Adipose tissue (tissue), 3 donors: ENCODE results near the gene HMGN3. TPM values are rescaled to one million over a fixed set of nuclear protein-coding genes. Genes with fewer than 3 reads are reported as not detected.

Source experiments
- H3K27ac ChIP-seq: one replicate; pipeline ENCODE4 v1.5.1; 2013; ENCODE audit warnings: low read depth, low read length
- WGBS, 3 donors: extraction: QIAGEN DNeasy Blood & Tissue Kit; methylation state at CpG; one replicate each; pipeline ENCODE4 v1.1.7; 2013; 5-methylcytosine and 5-hydroxymethylcytosine counted together
- polyA plus RNA-seq, 3 donors: library from polyadenylated mRNA; stranded (reverse); fragments of 200-250 nt; gene quantifications; one replicate each; pipeline ENCODE4 v1.2.3, GENCODE V29; 2013
- donor health status: healthy with polysubstance abuse.
- donor health status: Bipolar disorder and iron deficiency.
- donor health status: healthy.

The HMGN3 gene
- polyA plus RNA-seq, 3 donors, result 51.7 to 146 (median 85.5) TPM

DNA sequence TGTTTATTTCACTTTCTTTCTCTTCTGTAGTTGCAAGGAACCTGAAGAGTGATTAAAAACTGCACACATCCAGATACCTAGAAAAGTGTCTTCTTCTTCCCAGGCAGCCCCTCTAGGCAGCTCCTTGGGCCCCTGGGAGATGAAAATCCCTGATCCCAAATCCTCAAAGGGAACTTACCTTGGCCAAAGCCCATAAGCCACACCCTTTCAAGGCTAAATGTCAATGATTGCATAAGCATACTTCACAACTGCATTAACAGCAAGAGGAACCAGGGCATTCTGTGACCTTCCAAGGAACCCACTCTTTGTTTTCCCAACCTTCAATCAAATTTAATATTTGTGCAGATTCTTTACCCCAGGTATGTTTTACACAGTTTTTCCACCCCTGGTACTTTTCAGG lies 4.4 kb upstream of the HMGN3 start:
- no peak overlapping the region for H3K27ac ChIP-seq

DNA sequence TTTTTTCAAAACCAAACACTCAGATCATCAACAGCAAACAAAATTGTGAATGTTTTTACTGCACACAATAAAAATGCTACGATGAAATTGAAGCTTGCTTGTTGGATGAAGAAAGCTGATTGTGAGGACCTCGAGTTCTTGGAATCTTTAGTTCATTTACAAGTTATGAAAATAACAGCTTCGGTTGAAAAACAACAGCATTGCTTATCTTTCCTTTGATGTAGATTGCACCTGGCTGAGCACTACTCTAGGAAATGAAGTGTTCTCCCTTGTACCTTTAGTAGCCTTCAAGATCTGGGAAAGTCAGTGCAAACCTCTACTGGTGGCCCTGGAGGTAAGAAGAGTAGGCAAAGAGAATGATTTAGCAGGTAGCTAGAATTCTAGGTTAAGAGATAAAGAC lies 2.2 kb upstream of the HMGN3 start:
- 58 to 89% (median 86%) methylated on average over 3 of the region's 3 CpGs for WGBS, 3 donors
- H3K27ac ChIP-seq, result no peak overlapping the region

DNA sequence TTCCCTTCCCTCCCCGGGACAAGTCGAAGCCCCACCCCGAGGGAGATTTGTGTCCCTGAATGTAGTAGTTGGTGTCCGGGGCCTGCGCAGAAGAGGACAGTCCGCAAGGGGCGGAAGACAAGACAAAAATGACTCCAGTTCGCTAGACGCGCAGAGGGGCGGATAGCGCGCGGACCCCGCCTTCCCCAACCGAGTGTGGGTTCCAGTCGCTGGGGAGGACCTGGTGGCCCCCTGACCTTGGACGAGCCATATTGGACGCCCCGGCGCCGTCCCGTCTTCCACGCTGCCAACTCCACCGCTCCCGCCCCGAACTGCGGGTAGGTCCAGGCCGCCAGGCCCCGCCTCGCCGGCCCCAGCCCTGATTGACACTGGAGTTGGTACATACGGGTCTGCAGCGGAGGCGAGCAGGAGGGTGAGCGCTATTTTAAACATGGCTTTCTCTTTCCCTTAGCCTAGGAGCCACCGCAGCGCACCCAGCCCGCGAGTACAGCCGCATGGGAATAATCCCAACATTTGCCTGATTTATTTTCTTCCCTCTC lies 802 bp downstream of the HMGN3 start:
- 0 to 1% (median 0%) methylated on average over 34 to 41 of the region's 41 CpGs for WGBS, 3 donors
- H3K27ac ChIP-seq, result no peak overlapping the region

DNA sequence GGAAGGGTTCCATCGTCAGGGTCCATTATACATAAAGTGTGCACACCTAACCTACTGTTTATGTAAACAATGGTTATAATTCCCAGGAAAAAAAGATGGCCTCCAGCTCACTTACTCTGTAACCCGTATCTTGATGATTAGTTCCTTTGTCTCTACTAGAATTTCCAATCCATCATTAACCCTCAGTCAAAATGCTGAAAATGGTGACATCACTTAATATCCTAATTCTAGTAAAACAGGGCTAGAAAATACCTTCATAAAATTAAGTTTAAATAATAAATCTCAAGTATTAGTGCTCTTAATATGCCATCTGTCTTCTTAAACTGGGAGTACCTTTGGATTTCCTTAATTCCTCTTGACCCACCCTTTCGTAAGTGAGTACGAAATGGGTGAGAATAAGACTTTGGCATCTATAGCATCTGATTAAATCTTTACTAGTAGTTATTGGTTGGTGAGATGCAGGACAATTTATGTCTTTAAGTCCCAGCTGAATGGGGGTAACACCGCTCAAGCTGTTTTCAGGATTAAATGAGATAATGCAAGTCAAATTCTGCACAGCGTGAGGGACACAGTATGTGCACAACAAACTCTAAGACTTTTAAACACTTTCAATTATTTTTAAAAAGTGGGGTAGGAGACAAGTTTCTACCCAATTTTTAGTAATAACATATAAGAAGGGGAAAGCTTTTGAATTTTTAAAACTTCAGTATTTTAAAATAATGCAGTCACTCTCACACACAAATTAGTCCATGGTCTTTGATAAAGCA lies 1.6 kb downstream of the HMGN3 start:
- WGBS, 3 donors, result 83 to 94% (median 93%) methylated on average over 6 of the region's 6 CpGs
- H3K27ac ChIP-seq, result no peak overlapping the region

DNA sequence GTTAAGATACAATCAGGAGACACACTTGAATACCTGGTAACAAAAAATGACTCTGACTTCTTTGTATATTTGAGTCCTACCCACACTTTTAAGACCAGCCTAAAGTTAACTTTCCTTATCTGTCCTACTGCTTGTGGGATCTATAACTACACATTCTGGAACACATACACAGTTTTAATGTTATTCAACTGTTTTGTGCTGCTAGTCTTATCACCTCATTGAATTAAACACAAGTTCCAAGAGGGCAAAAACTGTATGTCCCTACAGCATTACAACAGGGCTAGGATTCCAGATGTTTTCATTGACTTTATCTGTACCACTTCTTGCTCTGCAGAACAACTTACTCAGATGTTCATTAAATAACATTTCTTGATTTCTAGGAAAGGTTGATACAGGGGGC lies 2.8 kb downstream of the HMGN3 start:
- H3K27ac ChIP-seq, result no peak overlapping the region

DNA sequence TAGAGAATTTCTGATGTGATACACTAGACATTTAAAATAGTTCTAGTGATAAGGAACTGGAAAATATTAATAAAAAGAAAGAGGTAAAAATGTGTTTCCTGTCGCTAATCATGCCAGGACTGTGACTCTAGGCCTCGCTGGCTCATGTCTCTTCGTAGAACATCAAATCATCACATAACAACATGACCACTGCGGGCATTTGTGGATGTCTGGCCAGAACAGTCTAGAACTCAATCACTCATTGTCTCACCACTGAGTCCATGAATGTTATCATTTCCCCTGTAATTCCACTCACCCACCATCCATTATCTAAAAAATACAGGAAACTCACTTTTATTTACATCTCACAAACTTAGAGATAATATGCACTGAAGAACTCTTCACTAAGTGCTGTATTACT lies 3.4 kb downstream of the HMGN3 start:
- no peak overlapping the region for H3K27ac ChIP-seq

DNA sequence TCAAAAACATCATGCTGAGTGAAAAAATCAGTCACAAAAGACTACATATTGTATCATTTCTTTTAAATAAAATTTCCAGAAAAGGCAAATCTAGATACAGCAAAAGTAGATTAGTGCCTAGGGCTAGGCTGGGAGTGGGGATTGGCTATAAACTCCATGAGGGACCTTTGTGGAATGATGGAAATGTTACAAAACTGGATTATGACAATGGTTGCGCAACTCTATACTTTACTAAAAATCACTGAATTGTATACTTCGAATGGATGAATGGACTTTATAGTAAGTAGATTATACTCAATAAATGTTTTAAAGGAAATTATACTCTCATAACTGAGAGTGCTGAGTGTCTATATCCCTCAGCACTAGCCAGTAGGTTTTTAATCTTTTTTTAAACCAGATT lies 4.3 kb downstream of the HMGN3 start:
- WGBS, 3 donors, result 79 to 94% (median 90%) methylated on average over 2 of the region's 2 CpGs
- H3K27ac ChIP-seq, result no peak overlapping the region

More for the DNA sequence above, 3.4 kb downstream of the HMGN3 start:
- 86 to 94% (median 90%) methylated on average over 4 of the region's 4 CpGs for WGBS, 3 donors

DNA sequence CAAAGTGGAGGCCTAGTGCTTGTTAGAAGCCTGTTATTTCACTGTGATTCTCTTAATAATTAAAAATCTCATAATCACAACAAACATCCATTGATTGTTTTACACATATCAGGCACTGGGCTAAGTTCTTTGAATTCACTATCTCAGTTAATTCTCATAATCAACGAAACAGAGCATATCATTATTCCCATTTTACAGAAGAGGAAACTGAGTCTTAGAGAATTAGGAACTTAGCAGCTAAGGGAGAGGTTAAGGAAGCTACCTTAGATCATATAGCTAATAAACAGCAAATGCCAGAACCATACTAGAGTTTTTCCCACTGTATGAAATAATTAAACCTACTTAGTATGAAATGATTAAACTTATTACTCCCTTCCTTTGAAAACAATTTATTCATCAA lies 7.0 kb downstream of the HMGN3 start:
- WGBS, 3 donors, result 86 to 97% (median 96%) methylated on average over 1 of the region's 1 CpG
- no peak overlapping the region for H3K27ac ChIP-seq

DNA sequence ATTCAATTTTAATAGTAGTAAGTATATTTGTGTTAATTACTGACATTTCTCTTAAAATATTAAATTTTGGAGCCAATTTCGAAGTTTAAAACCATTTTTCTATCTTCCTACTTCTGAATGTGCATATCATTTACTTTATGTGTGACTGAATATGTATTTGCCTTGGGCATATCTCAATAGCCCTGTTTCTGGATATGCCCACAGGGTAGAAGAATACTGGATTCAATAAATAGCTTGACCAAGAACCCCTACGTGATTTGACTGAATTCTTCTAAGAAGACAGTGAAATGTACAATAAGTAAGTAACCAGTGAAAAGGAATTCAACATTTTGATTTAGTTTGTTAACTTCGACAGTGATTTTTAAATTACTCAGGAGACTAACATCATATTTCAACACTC lies 7.8 kb downstream of the HMGN3 start:
- no peak overlapping the region for H3K27ac ChIP-seq
- WGBS, 3 donors, result 81 to 89% (median 84%) methylated on average over 3 of the region's 3 CpGs

DNA sequence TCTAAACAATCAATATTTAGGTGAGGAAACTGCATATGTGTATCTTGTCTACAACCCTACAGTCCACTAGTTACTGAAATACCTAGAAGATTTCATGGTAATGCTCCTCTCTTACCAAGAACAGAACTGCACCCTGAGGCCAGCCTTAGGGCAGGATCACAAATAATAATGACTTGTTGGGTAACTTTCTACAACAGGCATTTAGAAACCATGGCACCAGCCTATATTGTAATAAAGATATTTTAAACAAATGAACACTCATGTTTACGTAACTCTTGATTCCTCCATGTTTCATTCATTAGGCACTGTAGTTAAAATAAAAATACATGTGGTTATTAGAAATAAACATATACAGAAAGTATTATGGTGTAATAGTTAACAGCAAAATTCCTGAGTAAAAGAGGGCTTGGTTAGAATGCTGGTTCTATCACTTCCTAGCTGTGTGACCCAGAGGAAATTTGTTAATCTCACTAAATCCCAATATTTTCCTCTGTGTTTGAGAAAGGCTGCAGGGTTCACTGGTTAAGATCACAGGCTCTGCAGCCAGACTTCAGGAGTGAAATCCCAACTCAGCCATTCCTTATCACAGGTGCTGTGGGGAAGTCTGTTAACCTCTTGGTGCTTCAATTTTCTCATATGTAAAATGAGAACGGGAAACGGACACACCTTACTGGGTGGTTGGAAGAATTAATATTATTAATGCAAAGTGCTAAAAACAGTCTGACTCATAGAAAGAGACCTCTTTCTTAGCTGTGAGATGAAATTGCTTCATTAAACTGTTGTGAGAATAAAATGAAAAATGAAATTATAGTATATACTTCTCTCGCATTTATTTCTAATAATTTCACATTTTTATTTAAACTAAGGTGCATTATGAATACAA lies 8.5 kb downstream of the HMGN3 start:
- 65 to 88% (median 84%) methylated on average over 4 of the region's 4 CpGs for WGBS, 3 donors
- H3K27ac ChIP-seq, result no peak overlapping the region

DNA sequence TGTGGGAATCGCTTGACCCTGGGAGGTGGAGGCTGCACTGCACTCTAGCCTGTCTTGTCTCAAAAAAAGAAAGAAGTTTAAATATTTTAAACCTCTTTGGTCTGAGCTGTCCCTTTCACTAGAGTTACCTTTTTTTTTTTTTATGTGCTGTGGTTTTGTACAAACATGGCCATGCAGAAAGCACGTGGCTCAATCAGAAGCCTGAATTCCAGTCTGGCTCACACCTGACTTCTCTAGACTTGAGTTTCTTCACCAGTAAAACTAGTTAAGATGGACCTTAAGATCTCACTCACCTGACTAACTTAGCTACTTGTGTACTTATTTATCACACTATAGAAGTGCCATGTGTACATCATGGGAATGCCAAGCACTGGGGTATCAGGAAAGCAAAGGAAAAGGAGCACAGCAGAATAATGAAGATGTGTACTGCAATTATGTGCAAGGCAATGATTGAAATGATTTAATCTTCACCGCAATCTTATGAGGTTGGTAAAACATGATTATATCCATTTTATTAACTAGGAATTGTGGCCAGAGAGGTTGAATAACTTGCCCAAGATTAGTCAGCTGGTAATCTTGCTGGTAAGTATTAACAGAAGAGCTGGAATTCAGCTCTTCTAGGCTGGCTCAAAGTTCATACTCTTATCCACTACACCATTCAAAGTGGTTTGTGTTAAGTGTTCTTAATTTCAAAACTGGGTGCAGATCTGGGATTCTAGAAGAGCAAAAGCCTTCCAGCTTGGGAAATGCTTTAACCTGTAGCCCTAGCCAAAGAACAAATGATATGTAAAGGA lies 10.7 kb downstream of the HMGN3 start:
- H3K27ac ChIP-seq, result no peak overlapping the region
- 93 to 95% (median 94%) methylated on average over 3 of the region's 3 CpGs for WGBS, 3 donors

DNA sequence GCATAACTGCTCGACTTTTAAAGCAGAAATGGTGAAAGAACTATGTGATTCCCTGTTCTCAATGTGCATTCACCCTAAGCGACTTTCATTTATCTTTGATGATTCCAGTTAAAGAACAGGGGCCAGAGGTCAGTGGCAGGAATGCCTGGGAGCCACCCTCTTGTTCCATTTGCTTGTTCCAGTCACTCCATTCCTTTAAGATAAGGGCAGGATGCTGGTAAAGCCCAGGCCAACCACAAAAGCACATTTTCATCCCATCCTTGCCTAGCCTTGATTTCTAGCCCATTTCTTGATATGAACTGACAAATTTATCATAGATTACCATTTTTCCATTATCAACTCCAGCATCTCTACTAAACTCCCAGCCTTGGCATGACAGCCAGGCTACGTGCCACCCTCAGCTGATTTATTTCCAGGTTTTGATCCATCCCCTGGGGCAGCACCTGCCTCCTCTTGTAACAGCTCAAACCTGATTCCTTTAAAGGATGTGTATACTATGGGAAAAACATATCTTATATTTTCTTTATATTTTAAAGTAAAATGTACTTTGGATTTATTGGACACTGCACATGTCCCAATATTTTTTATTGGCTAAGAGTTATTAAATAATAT lies 19.2 kb downstream of the HMGN3 start:
- 63 to 71% (median 68%) methylated on average over 3 of the region's 3 CpGs for WGBS, 3 donors
- no peak overlapping the region for H3K27ac ChIP-seq

DNA sequence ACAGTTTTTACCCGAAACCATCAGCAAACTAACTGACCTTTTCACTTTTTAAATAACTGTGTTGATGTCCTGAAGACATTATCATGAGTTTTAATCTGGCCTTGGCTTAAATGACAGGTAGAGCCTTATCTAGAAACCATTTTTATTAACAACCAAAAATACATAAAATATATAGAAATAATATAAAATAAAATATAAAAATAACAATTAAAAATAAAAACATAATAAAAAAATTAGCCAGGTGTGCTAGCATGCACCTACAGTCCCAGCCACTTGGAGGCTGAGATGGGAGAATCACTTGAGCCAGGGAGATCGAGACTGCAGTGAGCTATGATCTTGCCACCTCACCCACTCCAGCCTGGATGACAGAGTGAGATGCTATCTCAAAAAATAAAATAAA lies 21.6 kb downstream of the HMGN3 start:
- WGBS, 3 donors, result 87 to 98% (median 97%) methylated on average over 2 of the region's 2 CpGs
- no peak overlapping the region for H3K27ac ChIP-seq

DNA sequence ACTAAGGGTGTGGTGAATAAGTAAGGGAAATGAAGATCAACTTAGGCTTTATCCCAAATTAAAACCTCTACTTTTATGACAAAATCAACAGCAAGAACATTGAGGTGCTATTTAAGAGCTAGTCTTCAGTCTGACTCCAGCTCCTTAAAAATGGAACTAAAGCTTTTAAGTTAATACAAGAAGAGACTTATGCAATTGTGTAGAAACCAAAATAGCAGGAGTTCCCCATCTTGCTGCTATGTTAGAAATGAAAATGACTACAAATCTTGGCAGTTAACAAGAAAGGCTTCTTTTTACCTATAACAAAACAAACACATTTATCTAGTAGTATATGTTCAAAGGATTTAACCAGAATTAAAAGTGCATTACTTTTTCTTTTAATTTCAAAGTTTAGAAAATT lies 25.7 kb downstream of the HMGN3 start:
- H3K27ac ChIP-seq, result no peak overlapping the region

DNA sequence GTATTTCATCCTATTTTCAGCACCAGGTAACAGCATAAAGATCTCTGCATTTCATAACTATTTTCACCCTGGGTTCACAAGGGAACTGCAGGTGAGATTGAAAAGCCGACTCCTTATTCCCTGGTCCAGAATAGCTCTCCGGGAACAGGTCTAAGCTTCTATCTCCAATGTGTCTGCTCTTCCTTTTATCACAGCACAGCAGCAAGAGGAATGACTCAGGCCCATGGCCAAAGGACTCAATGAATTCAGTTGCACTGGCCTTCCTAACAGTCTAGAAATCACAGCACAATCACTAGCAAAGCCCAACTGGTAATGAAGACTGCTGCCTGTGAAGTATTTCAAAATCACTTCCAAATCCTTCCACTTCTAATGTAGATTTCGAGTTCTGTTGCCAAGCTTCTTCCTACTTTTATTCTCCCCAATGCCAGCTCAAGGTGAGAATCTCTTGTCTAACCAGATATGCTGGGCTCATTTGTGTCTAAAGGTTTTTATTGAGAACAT lies 30.7 kb downstream of the HMGN3 start:
- H3K27ac ChIP-seq, result no peak overlapping the region
- 84 to 90% (median 87%) methylated on average over 3 of the region's 3 CpGs for WGBS, 3 donors

DNA sequence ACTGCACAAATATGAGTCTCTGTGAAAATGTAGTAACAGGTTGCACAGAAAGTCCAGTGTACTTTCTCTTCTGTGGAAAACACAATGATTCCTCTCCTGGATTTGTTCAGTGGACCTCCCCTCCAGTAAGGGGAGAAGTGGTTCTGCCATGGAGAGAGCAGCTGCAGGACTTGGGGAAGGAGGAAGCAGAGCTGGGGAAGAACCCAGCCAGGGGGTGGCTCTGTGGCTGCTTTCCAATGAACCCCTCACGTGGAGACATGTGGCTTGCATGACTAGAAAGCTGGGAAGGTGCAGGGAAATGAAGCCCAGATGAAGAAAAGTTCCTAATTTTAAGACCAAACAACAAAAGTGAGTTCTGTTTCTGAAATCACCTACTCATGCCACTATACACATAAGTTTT lies 31.9 kb downstream of the HMGN3 start:
- H3K27ac ChIP-seq, result no peak overlapping the region
- 50 to 58% (median 52%) methylated on average over 1 of the region's 1 CpG for WGBS, 3 donors

DNA sequence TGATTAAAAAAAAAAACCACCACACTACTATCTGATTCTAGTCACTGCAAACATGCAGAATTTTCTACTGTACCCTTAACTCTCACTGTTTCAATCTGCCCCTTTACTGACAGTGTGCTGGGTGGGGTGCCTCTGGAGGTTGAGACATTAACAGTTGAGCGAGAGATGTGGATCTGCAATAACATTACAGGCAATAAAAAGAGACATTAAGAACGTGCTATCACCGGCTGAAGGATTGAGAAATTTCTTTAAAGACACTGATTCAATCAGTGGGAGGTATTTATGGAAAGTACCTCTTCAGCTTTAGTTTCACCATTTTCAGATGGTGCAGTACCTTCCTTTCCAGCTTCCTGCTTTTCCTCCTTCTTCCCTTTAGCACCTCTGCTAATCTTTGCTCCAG lies 32.5 kb downstream of the HMGN3 start:
- 59 to 86% (median 73%) methylated on average over 3 of the region's 3 CpGs for WGBS, 3 donors
- no peak overlapping the region for H3K27ac ChIP-seq

DNA sequence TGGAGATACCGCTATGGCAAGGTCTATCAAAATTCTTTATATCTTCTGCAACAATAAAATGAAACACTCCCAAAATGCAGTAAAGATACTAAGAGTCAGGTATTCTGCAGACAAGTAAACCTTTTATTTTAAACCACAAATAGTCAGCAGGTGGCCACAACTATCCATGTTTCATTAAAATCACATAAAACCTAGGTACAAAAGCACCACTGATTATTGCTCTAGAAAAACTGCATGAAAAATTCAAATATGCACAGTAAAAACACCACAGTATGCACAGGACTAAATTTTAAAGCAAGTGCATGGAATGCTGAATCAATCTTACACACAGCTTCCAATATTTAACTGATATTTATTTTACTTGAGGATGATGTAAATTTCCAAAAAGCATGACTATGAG lies 33.3 kb downstream of the HMGN3 start:
- WGBS, 3 donors, result 93 to 97% (median 96%) methylated on average over 1 of the region's 1 CpG
- no peak overlapping the region for H3K27ac ChIP-seq
